ENCODE measurements around the gene ARL5C.
"Not testable (repeated sequence)": the region's sequence is repeated elsewhere in the genome, so short reads cannot be mapped to it uniquely, and the experiment has no call there.

Gene ARL5C

GRCh38 chr17:39194089-39194984, 28.4 kb upstream of the ARL5C start:
- DNase-seq, result no peak

GRCh38 chr17:39193346-39193745, 27.4 kb upstream of the ARL5C start:
- no peak for DNase-seq

- no peak for DNase-seq
Observed at GRCh38 chr17:39192901-39193300, 26.9 kb upstream of the ARL5C start.

GRCh38 chr17:39191750-39192510, 26.0 kb upstream of the ARL5C start:
- no peak for DNase-seq

- no peak for DNase-seq
Observed at GRCh38 chr17:39187152-39187830, 21.3 kb upstream of the ARL5C start.

GRCh38 chr17:39186481-39187002, 20.6 kb upstream of the ARL5C start:
- no peak for DNase-seq

- no peak for DNase-seq
Observed at GRCh38 chr17:39183720-39184119, 17.8 kb upstream of the ARL5C start.

GRCh38 chr17:39183045-39183444, 17.1 kb upstream of the ARL5C start:
- DNase-seq, result no peak

GRCh38 chr17:39181303-39181702, 15.3 kb upstream of the ARL5C start:
- no peak for DNase-seq

GRCh38 chr17:39178536-39178935, 12.6 kb upstream of the ARL5C start:
- DNase-seq, result no peak

- no peak for DNase-seq
Observed at GRCh38 chr17:39177256-39177655, 11.3 kb upstream of the ARL5C start.

GRCh38 chr17:39175695-39176093, 9.7 kb upstream of the ARL5C start:
- DNase-seq, result no peak

GRCh38 chr17:39174920-39175694, 9.1 kb upstream of the ARL5C start:
- DNase-seq, result peak; percentile 77

GRCh38 chr17:39173526-39174274, 7.7 kb upstream of the ARL5C start:
- no peak for DNase-seq

GRCh38 chr17:39173080-39173479, 7.1 kb upstream of the ARL5C start:
- DNase-seq, result no peak

- DNase-seq, result no peak
Observed at GRCh38 chr17:39171933-39172332, 6.0 kb upstream of the ARL5C start.

GRCh38 chr17:39170558-39170957, 4.6 kb upstream of the ARL5C start:
- DNase-seq, result no peak

- no peak for DNase-seq
Observed at GRCh38 chr17:39170109-39170508, 4.1 kb upstream of the ARL5C start.

GRCh38 chr17:39169518-39169917, 3.6 kb upstream of the ARL5C start:
- DNase-seq, result no peak

GRCh38 chr17:39169101-39169500, 3.1 kb upstream of the ARL5C start:
- no peak for DNase-seq

GRCh38 chr17:39168503-39168902, 2.5 kb upstream of the ARL5C start:
- not testable (repeated sequence) for DNase-seq

- DNase-seq, result no peak
Observed at GRCh38 chr17:39167476-39167875, 1.5 kb upstream of the ARL5C start.
